Transverse colon (tissue), 3 donors: ENCODE results near the gene ACTR3.

Source experiments
- EP300 ChIP-seq: sonication (generic); formaldehyde crosslinking; IDR thresholded peaks from one replicate; pipeline ENCODE4 v1.6.1; 2017; ENCODE audit warnings: antibody characterized with exemption, low read depth
- TF ChIP-seq, protein P1 (sequence below), 5 experiments: fragments of 200-600 bp in 3 of 5; fragments of 450-650 bp in 2 of 5; sonication (generic) in 3 of 5; IDR thresholded peaks; 1 replicate in 2 of 5; 2 replicates in 3 of 5; pipeline ENCODE4 v1.5.1; 2016 to 2017; ENCODE audit warnings: antibody characterized with exemption in 5 of 5, inconsistent platforms in 3 of 5, mild to moderate bottlenecking in 2 of 5, moderate library complexity in 1 of 5

DNA sequence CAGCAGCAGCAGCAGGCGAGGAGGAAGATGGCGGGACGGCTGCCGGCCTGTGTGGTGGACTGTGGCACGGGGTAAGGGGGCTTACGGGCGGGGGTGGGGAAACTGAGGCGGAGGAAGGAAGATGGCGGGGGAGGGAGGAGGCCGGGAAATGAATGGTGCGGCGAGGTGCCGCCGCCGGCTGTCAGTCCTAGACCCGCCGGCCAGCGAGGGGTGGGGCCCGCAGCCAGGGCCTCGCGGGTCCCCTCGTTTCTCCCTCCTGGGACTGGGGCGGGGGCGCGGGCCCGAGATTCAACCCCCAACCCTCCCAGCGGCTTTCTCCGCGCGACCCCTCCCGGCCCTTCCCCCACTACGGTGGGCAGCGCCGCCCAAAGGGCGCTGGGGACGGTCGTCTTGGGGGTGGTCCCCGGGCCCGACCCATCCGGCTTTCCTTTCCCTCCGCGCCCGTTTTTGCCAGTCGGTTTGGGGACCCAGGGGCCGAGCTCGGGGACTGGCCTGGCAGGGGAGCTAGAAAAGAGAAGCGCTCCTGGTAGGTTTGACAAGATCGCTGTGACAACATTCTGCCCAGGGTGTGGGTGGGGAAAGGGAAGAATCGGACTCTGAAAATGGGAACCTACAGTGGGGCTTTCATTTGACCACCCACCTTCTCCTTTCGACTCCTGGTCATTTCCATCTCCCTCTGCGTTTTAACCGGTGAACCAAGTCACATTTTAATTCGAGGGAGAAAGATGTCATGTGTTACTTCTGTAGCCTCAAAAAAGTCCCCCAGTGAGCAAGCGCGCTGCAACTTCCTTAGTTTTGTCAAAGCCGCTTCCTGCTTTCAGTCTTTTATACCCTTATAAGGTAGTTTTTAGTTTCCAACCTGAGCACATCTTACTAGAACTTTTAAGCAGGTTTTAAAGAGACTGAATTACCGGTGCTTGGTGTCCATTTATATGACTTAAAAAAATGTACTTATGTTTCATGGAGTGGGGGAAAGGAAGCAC is 655 bp downstream of the ACTR3 start:
- TF ChIP-seq, protein P1, sequence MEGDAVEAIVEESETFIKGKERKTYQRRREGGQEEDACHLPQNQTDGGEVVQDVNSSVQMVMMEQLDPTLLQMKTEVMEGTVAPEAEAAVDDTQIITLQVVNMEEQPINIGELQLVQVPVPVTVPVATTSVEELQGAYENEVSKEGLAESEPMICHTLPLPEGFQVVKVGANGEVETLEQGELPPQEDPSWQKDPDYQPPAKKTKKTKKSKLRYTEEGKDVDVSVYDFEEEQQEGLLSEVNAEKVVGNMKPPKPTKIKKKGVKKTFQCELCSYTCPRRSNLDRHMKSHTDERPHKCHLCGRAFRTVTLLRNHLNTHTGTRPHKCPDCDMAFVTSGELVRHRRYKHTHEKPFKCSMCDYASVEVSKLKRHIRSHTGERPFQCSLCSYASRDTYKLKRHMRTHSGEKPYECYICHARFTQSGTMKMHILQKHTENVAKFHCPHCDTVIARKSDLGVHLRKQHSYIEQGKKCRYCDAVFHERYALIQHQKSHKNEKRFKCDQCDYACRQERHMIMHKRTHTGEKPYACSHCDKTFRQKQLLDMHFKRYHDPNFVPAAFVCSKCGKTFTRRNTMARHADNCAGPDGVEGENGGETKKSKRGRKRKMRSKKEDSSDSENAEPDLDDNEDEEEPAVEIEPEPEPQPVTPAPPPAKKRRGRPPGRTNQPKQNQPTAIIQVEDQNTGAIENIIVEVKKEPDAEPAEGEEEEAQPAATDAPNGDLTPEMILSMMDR (IDR thresholded peaks at IDR 0.05), result no peak
- no peak for TF ChIP-seq EP300
